ENCODE results near the gene FRK.
"Not testable (repeated sequence)": the region's sequence is repeated elsewhere in the genome, so short reads cannot be mapped to it uniquely, and the experiment has no call there.

The FRK gene

DNA sequence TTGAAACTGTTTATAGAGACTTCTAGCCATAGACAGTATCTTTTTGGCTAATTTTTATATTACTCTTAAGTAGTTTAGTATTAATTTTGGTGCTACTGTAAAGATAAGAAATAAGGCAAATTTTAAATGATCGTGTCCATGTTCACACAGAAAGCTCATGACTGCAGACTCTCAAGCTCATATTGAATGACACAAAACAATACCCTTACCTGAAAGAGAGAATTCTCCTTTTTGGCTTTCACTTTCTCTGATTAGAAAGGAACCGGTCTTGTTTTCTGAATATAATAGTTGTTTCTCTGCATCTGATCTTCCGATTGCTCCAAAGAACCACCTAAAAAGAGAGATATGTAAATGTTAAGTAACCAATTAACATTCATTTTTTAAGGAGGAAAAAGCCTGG lies 57.0 kb downstream of the FRK start:
- DNase-seq: no peak

DNA sequence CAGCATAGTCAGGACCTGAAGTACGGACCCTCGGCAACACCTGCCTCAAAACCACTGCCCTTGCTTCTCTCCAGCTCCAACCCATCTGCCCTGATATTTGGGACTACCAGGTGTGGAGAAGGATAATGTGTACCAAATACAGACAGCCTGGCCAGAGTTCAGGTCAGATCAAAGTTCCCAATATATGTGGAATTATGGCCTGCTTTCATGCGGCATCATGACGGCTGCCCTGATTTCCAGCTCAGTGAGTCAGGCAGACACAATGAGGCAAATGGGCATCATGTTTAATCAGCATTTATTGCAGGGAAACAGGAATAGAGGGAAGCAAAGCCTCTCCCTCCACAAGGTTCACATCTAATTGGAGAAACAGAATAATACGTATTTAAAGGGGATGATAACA lies 57.9 kb downstream of the FRK start:
- peak; percentile 58 for DNase-seq

DNA sequence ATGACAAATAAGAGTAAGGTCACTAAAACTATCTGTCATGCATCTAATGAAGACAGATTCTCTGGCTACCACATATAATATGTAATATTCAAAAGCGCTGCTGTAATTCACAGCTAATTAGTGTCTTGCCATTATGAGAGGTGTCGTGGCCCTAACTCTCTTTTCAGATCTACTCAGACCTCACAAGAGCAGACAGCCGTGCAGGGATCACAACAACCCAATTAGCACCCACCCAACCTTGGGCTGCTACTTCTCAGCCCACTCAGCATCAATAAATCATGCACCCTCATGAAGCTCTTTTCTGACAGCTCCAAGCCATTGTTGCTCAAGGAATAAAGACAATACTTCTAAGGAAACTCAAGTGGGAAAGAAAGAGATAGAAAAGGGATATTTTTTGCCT lies 61.5 kb downstream of the FRK start:
- DNase-seq: peak; percentile 91

DNA sequence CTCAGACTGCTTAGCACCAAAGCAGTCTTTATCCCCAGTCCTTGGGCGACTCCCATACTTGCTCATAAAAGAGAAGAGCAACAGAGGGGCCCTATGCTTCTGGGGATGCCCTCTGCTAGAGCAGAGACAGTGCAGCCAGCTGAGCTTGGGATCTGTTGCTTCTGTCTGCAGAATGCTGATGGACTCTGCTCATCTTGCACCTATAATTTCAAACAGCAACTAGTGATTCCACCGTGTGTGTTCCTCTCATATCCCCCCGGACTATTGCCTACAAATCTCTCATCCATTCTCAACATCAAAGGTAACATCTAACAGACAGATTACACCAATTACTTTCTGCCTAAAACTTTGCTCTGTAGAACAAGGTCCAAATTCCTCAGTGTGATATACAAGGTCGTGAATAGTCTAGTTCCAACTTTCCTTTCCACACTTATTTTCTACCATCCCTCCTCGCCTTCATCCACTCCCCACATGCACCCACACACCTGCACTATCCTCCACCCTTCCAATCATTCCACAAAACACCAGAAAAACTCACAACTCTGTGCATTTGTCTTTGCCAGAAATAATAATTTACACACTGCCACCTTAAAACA lies 62.6 kb downstream of the FRK start:
- no peak for DNase-seq

DNA sequence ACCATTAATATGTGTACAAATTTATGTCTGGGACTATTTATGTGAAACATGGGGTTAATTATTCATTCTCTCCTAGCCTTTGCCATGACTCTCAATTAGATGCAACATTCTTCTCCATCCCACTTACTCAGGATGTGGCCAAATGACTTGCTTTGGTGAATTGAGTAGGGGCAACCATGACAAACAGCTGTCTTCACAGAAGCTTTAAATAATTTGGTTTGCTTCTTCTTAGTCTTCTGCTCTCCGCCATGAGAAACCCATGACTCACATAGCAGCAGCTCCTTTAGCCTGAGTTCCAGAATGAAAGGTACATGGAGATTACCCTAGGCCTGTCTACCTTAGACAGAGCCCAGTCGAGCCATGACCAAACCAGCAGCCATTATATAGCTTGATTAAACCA lies 74.7 kb downstream of the FRK start:
- DNase-seq: no peak

DNA sequence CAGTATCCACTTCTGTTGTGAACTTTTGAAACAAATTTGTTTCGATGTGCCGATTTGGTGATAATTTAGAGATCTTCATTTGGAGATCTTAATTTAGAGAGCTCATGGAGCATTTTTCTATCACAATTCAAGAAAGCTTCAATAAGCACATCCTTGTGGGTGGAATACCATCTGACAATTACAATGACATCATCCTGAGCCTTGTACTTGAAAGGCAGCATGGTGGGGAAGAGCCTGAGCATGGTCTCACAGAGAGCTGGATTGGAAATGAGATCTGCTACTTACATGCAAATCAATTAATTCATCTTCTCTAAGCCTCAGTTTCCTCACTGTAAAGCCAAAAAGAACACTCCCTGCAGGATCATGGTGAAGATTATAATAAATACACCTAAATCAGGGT lies 75.9 kb downstream of the FRK start:
- no peak for DNase-seq

DNA sequence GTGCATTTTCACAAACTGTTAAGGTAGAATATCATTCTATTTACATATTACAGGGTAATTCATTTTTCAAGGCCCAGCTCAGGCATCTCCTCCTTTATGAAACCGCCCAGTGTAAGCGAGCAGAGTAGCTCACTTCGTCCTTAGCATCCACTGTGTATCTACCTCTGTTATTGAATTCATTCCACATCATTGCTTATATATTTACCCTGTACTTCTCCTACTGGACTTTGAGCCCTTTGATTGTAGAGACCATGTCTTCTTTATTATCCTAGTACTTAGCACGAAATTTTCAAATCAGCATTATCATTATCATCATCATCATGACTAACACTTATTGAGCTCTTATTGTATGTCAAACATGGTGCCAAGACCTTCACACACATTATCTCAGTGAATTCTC lies 76.7 kb downstream of the FRK start:
- no peak for DNase-seq

DNA sequence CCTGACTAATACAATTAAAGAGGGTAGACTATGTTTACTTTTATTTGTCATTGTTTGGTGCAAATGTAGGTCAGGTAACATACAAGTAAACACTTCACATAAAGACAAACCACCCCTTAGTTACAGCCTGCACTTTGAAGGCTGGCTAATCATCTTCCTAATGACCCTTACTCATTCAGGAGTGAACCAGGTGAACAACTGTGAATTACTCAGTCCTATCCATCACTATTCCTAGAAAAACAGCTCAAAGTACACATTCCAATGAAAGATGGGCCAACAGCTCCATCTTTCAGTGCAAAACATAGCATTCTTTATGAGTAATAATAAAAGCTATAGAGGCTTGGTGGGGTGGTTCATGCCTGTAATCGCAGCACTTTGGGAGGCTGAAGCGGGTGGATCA lies 78.2 kb downstream of the FRK start:
- DNase-seq: no peak

DNA sequence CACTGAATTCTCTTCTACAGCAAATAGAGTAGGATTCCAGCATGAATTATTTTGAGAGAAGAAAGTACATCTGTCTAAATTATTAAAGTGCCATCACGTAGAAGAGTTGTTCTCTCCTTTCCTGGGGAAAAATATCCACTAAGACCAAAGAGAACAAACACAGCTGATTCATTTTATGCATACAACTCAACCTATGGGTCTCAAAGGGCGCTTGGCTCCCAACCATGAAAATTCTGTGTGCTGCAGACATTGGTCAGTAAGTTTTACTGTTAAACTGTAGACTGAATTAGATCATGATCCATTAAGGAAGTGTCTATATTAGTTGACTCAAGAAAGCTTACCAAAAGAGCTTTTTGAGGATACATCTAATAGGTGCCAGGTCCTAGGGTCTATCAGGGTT lies 83.5 kb downstream of the FRK start:
- no peak for DNase-seq

DNA sequence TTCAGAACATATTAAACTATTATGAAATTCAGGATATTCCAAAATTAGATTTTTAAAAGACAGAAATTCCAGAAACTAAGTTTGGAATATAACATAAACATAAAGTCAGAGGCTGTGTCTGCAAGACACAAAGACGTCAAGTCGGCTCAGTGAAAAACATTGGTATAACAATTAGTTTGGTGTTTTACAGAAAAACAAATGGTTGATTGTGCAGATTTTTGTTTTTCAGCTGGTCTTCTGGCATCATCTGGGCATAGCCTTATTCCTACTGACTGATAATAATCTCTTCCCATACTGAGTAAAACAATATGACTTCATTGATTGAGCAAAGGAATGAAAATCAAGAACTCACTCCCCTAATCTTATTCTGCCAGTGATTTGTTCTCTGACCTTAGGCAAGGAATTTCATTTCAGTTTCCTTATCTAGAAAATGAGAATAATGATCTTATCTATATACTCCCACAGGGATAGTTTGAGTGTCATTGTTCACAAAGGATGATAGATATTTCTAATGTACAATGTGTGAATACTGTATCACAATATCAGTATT lies 84.3 kb downstream of the FRK start:
- no peak for DNase-seq

DNA sequence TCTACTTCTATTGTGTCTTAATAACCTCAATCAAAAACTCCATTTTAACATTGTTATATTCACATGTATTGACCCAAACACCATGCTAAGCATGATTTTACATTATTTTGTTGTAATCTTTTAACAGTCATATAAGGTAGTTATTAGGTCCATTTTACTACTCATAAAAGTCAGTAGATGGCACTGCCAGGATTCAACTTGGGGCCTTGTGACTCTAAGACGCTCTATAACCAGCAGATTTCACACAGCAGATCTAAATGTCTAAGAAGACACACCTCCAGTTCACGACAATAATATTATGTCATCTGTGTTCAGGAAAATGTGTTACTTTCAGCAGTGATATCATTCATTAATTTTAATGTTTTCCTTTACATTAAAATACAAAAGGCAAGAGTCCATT lies 88.0 kb downstream of the FRK start:
- DNase-seq: no peak

DNA sequence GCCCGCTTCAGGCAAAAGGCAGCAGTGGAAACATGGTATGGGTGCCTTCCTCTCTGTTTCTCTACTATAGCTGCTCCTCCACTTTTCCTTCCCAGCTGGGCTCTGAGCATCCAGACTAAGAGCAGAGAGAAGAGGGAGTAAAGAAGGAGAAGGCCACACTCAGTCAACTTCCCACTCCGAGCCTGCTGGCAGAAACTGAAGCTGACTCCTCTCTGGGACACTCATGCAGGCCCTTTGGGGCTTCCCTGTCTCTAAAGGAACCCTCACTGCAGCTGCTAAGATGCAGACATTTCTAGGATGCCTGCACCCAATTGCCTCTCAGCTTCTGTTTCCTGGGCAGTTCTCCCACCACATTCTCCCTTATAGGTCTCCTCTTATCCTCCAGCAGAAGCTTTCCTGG lies 88.9 kb downstream of the FRK start:
- DNase-seq: no peak

DNA sequence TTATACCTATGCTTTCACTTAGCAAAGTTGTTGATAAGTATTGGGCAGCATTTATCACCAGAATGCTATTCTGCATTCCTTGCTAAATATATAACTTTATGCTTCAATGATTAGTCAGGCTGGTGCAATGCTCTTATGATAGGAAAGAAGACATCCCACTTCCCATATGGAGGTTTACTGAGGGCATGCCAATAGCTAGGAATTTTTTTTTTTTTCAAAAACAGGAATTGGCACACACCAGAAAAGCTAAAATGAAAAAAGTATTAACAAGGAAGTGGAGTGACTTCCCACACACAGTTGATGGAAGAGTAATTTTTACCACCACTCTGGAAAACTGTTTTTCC lies 90.8 kb downstream of the FRK start:
- no peak for DNase-seq

DNA sequence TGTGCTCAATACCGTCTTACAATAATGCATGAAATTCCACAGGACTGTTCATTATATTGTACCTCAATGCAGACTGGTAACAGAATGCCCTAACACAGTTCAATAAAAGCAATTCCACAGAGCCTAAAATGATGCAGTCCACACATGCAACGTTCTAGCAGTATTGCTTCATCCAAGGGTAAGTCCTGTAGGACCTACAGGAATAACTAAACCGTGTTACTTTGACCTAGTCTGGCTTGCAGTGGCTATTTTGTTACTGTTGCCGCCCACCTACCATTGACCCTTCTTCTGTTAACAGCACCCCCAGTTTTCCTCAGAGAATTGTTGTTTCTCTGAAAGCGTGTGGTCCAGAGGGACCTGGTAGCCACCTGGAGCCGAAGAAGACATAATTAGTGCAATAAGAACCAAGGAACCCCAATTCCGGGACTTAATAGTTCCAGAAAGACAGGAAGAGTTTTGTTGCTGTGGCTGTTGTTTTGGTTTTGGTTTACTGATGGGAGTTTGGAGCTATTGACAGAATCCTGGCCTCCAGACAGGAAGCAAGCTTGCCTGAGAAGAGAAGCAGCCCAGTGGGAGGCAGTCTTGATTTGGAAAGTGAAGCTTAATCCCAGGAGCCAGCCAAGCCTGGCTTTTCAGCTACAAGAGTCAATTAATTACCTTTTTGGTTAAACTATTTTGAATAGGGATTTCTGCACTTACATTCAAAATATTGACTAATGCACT lies 91.3 kb downstream of the FRK start:
- DNase-seq: peak; percentile 6

DNA sequence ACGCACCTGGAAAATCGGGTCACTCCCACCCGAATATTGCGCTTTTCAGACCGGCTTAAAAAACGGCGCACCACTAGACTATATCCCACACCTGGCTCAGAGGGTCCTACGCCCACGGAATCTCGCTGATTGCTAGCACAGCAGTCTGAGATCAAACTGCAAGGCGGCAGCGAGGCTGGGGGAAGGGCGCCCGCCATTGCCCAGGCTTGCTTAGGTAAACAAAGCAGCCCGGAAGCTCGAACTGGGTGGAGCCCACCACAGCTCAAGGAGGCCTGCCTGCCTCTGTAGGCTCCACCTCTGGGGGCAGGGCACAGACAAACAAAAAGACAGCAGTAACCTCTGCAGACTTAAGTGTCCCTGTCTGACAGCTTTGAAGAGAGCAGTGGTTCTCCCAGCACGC lies 100.4 kb downstream of the FRK start:
- not testable (repeated sequence) for DNase-seq

DNA sequence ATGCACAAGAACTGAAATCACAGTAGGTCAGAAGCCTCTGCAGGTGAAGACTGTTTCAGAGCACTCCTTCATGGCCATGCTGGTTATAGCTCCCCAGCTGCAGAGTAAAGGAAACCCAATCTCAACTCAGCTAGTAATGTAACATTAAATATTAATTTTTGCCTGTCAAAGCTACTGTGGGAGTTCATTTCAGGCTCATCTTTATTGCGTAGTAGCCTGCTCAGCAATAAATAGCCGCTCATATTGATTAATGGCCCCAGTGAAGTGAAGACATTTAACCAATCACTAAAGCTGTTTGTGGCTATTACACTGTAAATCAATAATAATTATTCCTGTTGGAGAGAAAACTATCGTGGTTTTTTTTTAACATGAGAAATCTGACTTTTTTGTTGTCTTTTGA lies 101.7 kb downstream of the FRK start:
- peak; percentile 30 for DNase-seq

DNA sequence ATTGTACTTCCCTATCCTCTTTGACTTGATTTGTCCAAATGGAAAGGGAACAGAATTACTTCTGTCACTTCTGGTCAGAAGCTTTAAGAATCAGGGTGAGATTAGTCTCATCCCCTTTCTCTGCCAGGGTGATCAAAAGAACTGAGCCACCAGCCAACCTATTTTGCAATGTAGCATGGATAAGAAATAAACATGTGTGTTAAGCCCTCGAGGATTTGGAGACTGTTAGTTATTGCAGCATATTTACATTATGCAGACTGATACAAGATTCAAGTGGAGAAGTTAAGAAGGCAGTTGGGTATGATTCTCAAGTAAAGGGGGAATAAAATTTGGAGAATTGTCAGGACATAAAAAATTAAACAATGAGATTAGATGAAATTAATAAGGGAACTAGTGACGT lies 106.0 kb downstream of the FRK start:
- DNase-seq: no peak

DNA sequence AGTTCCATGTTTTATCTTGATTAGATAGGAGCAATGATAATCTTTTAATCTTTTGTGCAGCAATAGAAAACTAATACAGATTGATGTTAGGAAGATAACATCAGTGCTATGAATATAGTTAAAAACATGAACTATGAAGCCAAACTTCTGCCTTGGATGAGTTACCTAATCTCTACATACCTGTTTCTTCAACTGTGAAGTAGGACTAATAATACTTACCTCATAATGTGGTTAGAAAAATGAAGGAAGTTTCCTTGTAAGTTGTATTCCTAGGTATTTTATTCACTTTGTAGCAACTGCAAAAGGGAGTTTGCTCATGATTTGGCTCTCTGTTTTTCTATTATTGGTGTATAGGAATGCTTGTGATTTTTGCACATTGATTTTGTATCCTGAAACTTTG lies 111.9 kb downstream of the FRK start:
- DNase-seq: no peak

DNA sequence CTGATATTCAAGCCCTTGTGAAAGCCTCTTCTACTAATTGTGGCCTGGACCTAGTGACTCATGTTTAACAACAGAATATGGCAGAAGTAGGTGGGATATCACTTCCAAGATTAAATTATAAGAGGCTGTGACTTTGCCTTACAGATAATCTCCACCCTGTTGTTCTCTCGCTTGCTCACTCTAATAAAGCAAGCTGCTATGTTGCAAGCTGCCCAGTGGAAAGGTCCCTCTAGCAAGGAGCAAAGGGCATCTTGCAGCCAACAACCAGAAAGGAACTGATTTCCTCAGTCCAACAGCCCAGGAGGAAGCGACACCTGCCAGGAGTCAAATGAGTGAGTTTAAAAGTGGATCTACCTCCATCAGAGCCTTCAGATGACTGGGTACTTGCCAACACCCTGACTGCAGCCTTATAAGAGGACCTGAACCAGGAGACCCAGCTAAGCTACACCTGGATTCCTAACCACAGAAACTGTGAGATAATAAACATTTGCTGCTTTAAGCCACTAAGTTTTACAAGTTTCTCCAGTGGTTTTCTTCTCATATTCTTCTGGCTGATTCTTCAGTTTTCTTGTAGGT lies 112.6 kb downstream of the FRK start:
- no peak for DNase-seq

DNA sequence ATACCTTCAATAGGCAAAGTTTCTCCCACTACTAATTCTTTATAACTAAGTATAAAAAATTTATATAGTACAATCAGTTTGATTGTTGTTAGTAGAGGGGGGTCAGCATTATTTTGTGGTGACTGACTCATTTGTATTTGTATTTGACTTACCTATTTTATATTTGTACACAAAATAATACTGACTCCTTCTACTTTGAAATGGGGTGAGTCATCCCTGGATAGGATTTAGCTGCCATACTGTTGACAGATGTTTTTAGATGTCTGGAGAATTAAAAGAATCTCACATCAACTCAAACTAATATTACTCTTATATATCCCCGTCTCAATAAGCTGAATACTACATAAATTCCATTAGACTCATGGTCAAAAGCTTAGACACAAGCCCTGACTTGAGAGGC lies 114.9 kb downstream of the FRK start:
- DNase-seq: no peak

DNA sequence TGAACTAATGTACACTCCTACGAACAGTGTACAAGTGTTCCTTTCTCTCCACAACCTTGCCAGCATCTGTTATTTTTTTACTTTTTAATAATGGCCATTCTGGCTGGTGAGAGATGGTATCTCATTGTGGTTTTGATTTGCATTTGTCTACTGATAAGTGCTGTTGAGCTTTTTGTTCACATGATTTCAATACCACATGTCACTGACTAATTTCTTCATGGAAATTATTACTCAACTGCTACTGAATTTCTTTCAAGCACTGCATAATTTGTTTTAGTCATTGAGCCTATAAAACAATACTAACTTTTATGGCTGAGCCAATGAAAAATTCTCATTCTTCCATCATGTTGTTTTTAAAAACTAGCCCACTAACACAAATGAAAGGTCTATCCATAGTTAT lies 115.4 kb downstream of the FRK start:
- no peak for DNase-seq

DNA sequence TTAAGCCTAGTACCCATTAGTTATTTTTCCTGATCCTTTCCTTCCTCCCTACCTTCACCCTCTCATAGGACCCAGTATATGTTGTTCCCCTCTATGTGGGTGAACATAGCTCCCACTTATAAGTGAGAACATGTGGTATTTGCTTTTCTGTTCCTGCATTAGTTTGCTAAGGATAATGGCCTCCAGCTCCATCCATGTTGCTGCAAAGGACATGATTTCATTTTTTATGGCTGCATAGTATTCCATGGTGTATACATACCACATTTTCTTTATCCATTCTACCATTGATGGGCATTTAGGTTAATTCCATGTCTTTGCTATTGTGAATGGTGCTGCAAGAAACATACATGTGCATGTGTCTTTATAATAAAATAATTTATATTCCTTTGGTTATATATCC lies 115.9 kb downstream of the FRK start:
- not testable (repeated sequence) for DNase-seq

DNA sequence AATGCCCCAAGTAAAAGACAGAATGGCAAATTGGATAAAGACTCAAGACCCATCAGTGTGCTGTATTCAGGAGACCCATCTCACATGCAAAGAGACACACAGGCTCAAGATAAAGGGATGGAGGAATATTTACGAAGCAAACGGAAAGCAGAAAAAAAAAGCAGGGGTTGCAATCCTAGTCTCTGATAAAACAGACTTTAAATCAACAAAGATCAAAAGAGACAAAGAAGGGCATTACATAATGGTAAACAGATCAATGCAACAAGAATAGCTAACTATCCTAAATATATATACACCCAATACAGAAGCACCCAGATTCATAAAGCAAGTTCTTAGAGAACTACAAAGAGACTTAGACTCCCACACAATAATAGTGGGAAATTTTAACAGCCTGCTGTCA lies 123.2 kb downstream of the FRK start:
- DNase-seq: not testable (repeated sequence)

DNA sequence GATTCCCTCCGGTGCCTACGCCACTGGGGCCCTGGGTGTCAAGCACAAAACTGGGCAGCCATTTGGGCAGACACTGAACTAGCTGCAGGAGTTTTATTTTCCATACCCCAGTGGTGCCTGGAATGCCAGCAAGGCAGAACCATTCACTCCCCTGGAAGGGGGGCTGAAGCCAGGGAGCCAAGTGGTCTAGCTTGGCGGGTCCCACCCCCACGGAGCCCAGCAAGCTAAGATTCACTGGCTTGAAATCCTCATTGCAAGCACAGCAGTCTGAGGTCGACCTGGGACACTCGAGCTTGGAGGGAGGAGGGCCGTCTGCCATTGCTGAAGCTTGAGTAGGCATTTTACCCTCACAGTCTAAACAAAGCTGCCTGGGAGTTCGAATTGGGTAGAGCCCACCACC lies 125.3 kb downstream of the FRK start:
- no peak for DNase-seq

DNA sequence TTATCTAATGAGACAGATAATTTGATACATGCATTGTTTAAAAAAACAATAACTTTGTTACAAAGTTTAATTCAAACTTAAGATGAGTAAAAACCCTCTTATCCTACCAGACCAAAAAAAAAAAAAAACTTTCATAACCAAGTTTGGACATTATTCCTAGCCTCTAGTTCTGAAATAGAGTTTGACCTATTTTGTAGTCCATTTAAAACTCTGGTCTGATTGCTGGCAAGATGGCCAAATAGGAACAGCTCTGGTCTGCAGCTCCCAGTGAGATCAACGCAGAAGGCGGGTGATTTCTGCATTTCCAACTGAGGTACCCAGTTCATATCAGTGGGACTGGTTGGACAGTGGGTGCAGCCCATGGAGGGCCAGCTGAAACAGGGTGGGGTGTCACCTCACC lies 125.9 kb downstream of the FRK start:
- DNase-seq: no peak
